Measurements from ENCODE around the gene RDH16. TPM values are rescaled to one million over a fixed set of nuclear protein-coding genes. Genes with fewer than 3 reads are reported as not detected.
"Not testable (repeated sequence)": the region's sequence is repeated elsewhere in the genome, so short reads cannot be mapped to it uniquely, and the experiment has no call there.

Gene RDH16
- total RNA-seq, 1 donor from 2014 or later = 1.1 TPM

DNA sequence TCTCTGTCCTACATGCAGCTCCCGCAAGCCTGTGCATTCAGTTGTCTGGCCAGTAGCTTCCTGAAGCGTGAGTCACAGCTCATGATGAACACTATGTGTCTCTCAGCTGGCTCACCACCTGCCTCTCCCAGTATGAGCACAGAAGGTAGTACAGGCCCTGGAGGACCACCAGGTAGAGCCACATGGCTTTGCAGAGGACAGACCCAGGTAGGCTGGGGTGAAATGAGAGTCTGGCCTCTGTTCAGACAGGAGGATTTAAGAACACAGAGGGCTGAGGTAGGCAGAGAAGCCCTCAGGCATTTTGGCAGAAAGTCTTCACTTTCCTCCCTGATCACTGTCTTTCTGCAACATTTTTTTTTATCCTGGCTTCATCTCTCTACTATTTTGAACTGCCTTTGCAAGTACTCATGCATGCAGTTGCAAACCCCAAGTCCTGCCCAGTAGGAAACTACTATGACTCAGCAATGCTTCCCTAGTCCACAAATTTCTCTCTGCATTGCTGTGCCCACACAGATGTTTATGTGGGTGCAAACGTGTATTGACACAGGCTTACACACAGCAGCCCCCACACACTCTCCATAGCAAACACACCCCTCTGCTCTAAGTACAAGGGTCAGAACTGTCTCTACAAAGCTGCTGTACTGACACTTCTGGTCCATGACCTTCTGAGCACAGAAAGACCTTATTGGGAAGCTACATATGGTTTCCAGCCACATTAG, 15.9 kb downstream of the RDH16 start:
- Mint-ChIP-seq H3K27ac (peak overlapping the region; percentile 76), H3K27me3 (ENCODE audit: low read depth) (peaks cover 8% of the 10 kb centered on the region), H3K4me1 (peaks cover 10% of the 10 kb centered on the region), H3K4me3 (no peak overlapping the region), H3K9me3 (peaks cover 32% of the 10 kb centered on the region), H3K36me3 (no peaks in the 10 kb centered on the region)
- no peak for DNase-seq (ENCODE audit: low spot score in 2 of 2, unreplicated experiment in 2 of 2)
- TF ChIP-seq, protein P1, sequence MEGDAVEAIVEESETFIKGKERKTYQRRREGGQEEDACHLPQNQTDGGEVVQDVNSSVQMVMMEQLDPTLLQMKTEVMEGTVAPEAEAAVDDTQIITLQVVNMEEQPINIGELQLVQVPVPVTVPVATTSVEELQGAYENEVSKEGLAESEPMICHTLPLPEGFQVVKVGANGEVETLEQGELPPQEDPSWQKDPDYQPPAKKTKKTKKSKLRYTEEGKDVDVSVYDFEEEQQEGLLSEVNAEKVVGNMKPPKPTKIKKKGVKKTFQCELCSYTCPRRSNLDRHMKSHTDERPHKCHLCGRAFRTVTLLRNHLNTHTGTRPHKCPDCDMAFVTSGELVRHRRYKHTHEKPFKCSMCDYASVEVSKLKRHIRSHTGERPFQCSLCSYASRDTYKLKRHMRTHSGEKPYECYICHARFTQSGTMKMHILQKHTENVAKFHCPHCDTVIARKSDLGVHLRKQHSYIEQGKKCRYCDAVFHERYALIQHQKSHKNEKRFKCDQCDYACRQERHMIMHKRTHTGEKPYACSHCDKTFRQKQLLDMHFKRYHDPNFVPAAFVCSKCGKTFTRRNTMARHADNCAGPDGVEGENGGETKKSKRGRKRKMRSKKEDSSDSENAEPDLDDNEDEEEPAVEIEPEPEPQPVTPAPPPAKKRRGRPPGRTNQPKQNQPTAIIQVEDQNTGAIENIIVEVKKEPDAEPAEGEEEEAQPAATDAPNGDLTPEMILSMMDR (IDR thresholded peaks at IDR 0.05; ENCODE audit: unreplicated experiment) = no peak

GRCh38 chr12:56940942-56941298, 16.5 kb downstream of the RDH16 start:
- H3K36me3 Mint-ChIP-seq; DNase-seq (ENCODE audit: low spot score in 2 of 2, unreplicated experiment in 2 of 2); H3K27me3 Mint-ChIP-seq (ENCODE audit: low read depth); H3K4me3 Mint-ChIP-seq: not testable (repeated sequence)
- Mint-ChIP-seq H3K27ac (peak overlapping the region; percentile 76), H3K4me1 (peaks cover 10% of the 10 kb centered on the region), H3K9me3 (peaks cover 27% of the 10 kb centered on the region)

GRCh38 chr12:56935752-56936151, 21.7 kb downstream of the RDH16 start:
- no peak overlapping the region for H3K27ac Mint-ChIP-seq
- H3K4me1 Mint-ChIP-seq = peaks cover 20% of the 10 kb centered on the region
- peaks cover 2% of the 10 kb centered on the region for H3K27me3 Mint-ChIP-seq (ENCODE audit: low read depth)
- H3K9me3 Mint-ChIP-seq = no peaks in the 10 kb centered on the region
- DNase-seq (ENCODE audit: low spot score in 2 of 2, unreplicated experiment in 2 of 2) = no peak
- TF ChIP-seq, protein P1 (IDR thresholded peaks at IDR 0.05; ENCODE audit: unreplicated experiment) = no peak
- H3K4me3 Mint-ChIP-seq = no peak overlapping the region
- no peaks in the 10 kb centered on the region for H3K36me3 Mint-ChIP-seq

DNA sequence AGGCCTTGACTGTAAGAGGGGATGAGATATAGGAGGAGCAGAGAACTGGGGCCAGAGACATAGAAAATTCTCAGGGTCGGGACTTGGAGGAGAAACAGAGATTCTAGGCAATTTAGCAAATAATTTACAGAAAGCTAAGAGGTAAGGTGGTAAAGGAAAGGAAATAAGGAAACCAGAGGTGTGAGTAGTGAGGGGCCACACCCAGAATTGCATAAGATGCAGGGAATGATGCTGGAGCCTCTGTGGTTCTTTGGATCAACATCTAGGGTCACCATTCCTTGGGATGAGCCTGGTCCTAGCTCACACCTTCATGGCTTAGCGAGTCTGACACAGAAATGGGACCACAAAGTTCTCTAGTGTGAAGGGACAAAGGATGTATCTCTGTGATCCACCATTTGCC, 22.3 kb downstream of the RDH16 start:
- peaks cover 2% of the 10 kb centered on the region for H3K27me3 Mint-ChIP-seq (ENCODE audit: low read depth)
- H3K4me1 Mint-ChIP-seq = peaks cover 20% of the 10 kb centered on the region
- DNase-seq (ENCODE audit: low spot score in 2 of 2, unreplicated experiment in 2 of 2) = no peak
- H3K27ac Mint-ChIP-seq = no peak overlapping the region
- H3K9me3 Mint-ChIP-seq = no peaks in the 10 kb centered on the region
- H3K4me3 Mint-ChIP-seq = no peak overlapping the region
- H3K36me3 Mint-ChIP-seq = no peaks in the 10 kb centered on the region
- TF ChIP-seq, protein P1 (IDR thresholded peaks at IDR 0.05; ENCODE audit: unreplicated experiment) = no peak

DNA sequence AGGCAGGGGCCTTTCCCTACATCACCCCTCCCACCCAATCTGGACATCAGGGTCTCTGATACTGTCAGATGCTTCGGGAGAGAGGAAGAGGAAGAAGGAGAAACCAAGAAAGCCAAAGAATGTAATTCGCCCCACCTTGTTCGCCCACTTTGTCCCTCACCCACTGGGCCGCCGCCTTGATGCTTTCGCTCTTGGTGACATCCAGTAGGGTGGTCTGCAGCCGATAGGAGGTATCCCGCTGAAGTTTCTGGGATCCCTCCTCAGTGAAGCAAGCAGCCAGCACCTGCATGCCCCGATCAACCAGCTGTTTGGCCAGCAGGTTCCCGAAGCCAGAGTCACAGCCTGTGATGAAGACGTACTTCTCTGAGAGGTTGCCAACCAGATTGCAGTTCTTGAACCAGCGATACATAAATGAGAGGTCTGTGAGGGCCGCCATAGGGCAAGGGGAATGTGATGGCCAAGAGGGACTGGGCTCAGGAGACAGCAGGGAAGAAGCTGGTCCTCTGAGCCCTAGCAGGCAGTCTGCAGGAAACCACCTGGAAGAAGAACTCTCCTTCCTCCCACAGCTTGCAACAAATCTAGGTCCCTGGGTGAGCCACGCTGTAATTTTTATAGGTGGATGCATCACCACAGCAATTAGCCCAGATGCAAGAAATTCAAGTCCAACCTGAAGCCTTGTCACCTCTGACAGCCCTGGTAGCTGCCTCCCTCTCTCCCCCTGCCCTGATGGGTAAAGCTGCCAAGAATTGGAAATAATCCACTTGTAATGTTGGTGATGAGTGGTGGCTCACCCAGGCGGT, 23.4 kb downstream of the RDH16 start, which contains the start of gene SDR9C7:
Gene SDR9C7 (minus strand): TSS at position 583 of the 800 bp plus-strand sequence. CDS start 147 bp downstream, at position 436.
- TF ChIP-seq, protein P1 (IDR thresholded peaks at IDR 0.05; ENCODE audit: unreplicated experiment) = no peak
- Mint-ChIP-seq H3K36me3 (no peaks in the 10 kb centered on the region), H3K9me3 (no peaks in the 10 kb centered on the region), H3K4me1 (peaks cover 20% of the 10 kb centered on the region), H3K4me3 (no peak within 1 kb of the TSS), H3K27ac (peak within 1 kb of the TSS; percentile 6), H3K27me3 (ENCODE audit: low read depth) (peaks cover 2% of the 10 kb centered on the region)
- DNase-seq (ENCODE audit: low spot score in 2 of 2, unreplicated experiment in 2 of 2) = no peak

- TF ChIP-seq, protein P1 (IDR thresholded peaks at IDR 0.05; ENCODE audit: unreplicated experiment) = no peak
- Mint-ChIP-seq H3K27ac (peak overlapping the region; percentile 77), H3K9me3 (no peaks in the 10 kb centered on the region), H3K27me3 (ENCODE audit: low read depth) (peaks cover 5% of the 10 kb centered on the region), H3K4me1 (peaks cover 23% of the 10 kb centered on the region), H3K36me3 (no peaks in the 10 kb centered on the region), H3K4me3 (no peak overlapping the region)
- no peak for DNase-seq (ENCODE audit: low spot score in 2 of 2, unreplicated experiment in 2 of 2)
These were observed 24.5 kb downstream of the RDH16 start for GRCh38 chr12:56932867-56933266.
